ENCODE results near the gene DNAJC16. TPM values are rescaled to one million over a fixed set of nuclear protein-coding genes. Genes with fewer than 3 reads are reported as not detected.
"Not testable (repeated sequence)": the region's sequence is repeated elsewhere in the genome, so short reads cannot be mapped to it uniquely, and the experiment has no call there.

The DNAJC16 gene
- total RNA-seq, 2 experiments from 2014 or later = 12.2 to 12.8 TPM

DNA sequence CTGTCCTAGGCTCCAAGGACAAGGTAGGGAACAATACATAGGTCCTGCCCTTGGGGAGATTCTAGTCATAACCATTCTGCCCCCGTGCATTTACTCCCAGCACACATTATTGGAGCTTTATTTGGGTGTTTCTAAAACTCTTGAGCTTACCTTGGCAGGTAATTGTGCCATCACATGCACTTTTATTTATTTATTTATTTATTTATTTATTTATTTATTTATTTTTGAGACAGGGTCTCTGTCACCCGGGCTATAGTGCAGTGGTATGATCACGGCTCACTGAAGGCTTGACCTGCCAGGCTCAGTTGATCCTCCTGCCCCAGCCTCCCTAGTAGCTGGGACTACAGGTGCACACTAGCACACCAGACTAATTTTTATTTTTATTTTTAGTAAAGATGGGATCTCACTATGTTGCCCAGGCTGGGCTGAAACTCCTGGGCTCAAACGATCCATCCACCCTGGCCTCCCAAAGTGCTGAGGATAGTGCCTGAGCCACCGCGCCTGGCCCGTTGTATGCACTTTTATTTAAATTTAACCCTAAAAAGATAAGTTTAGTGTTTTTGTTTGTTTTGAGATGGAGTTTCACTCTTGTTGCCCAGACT lies 49.0 kb downstream of the DNAJC16 start:
- Mint-ChIP-seq H3K9me3 (no peaks in the 10 kb centered on the region), H3K27me3 (no peaks in the 10 kb centered on the region), H3K4me3 (no peak overlapping the region), H3K36me3 (peaks cover 33% of the 10 kb centered on the region), H3K4me1 (peaks cover 30% of the 10 kb centered on the region), H3K27ac (no peak overlapping the region)
- DNase-seq = no peak

DNA sequence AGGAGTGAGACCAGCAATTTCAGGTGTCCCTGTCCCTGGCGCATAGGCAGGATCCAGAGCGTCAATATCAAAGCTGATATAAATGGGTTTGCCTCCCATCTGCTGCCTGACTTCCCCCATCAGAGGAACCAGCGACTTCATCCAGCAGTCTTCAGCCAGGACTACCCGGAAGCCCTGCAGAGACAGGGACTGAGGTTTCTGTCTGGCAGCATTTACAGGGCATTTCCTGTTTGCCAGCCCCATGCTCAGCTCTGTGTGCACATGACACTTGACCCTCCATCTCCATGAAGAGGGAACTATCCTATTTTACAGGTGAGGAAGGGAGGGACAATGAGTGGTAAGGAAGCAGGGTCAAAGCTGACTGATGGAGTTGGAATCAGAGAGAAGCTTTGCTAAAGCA lies 51.0 kb downstream of the DNAJC16 start:
- Mint-ChIP-seq H3K36me3 (peaks cover 38% of the 10 kb centered on the region), H3K4me1 (peaks cover 36% of the 10 kb centered on the region), H3K27ac (peak overlapping the region; percentile 93), H3K27me3 (no peaks in the 10 kb centered on the region), H3K4me3 (peak overlapping the region; percentile 47), H3K9me3 (no peaks in the 10 kb centered on the region)
- no peak for DNase-seq

DNA sequence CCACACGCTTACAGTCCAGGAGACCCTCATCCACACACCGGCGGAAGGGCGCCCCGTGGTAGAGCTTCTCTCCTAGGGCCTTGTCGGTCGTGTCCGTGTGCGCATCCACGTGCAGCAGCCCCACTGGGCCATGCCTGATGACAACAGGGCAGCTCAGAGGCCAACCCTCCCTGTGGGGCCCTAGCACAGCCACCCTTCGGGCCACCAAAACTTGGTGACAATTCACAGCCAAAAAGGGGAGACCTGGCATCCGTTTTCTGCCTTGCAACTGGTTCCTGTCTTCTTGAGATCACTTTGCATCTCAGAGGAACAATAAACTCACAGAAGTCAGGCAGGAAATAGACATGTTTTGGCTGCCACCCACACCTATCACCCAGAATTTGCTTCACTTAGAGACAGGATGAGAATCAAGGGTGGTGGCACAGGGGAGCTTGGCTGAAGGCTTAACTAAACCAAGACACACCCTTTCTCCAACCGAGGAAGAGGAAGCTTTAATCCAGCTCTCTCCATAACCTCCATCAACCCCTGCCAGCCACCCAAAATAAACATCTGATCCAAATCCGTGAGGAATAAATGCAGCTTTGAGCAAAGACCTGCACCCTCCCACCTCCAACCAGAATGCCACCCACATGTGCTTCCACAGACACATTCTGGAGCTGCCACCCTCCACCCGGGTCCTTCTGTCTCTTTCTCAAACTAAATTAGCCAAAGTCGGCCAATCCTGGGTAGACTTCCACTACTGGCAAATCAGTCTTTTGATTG lies 52.5 kb downstream of the DNAJC16 start:
- Mint-ChIP-seq H3K9me3 (no peaks in the 10 kb centered on the region), H3K27me3 (no peaks in the 10 kb centered on the region), H3K36me3 (peaks cover 46% of the 10 kb centered on the region), H3K27ac (peak overlapping the region; percentile 93), H3K4me1 (peaks cover 46% of the 10 kb centered on the region), H3K4me3 (peak overlapping the region; percentile 50)
- peak; percentile 26 for DNase-seq

DNA sequence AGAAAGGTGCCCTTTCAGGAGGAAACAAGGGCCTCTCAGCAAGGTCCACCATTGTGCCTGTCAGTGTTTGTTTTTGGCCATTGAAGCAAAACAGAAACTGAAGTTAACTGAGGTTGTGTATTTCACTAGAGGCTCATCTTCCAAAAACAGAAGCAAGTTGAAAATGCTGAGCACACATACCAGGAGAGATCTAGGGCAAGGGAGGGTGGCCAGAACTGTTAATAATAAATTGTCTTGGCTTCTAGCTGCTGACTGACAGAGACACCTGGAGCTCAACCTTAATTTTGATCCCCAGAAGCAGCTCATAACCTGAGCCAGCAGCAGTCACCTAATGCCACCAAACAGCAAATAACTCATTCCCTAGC lies 53.0 kb downstream of the DNAJC16 start:
- peak overlapping the region; percentile 50 for H3K4me3 Mint-ChIP-seq
- no peaks in the 10 kb centered on the region for H3K27me3 Mint-ChIP-seq
- peaks cover 48% of the 10 kb centered on the region for H3K4me1 Mint-ChIP-seq
- H3K36me3 Mint-ChIP-seq = peaks cover 46% of the 10 kb centered on the region
- H3K9me3 Mint-ChIP-seq = no peaks in the 10 kb centered on the region
- peak overlapping the region; percentile 93 for H3K27ac Mint-ChIP-seq
- DNase-seq = no peak

DNA sequence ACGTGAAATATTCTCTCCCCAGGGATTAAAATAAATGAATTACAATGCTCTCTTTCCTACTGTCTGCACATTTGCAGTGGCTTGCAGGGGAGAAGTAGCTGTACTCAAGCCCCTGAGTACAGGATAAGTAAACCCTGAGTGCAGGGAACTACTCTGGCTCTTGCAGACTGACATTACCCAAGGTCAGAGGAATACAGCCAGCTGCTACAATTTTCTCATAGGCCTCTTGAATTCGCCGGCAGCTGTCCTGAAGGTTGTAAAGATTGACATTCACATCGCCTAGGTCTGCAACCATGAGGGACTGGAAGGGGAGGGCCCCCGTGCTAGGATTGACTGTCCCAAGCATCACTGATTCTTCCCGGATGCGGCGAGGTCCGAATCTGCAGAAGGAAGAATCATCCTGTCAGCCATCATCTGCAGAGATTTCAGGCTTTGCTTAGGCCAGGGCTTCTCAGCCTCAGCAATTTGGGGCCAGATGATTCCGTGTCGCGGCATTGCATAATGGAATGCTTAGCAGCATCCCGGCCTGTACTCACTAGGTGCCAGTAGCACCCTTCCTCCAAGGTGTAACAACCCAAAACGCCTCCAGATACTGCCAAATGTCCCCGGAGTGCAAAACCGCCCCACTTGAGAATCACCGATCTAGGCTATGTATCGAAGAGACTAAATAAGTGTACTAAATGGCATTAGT lies 56.5 kb downstream of the DNAJC16 start:
- Mint-ChIP-seq H3K4me3 (peak overlapping the region; percentile 86), H3K36me3 (peaks cover 53% of the 10 kb centered on the region), H3K4me1 (peaks cover 41% of the 10 kb centered on the region), H3K27ac (peak overlapping the region; percentile 91), H3K27me3 (no peaks in the 10 kb centered on the region), H3K9me3 (no peaks in the 10 kb centered on the region)
- DNase-seq = no peak

DNA sequence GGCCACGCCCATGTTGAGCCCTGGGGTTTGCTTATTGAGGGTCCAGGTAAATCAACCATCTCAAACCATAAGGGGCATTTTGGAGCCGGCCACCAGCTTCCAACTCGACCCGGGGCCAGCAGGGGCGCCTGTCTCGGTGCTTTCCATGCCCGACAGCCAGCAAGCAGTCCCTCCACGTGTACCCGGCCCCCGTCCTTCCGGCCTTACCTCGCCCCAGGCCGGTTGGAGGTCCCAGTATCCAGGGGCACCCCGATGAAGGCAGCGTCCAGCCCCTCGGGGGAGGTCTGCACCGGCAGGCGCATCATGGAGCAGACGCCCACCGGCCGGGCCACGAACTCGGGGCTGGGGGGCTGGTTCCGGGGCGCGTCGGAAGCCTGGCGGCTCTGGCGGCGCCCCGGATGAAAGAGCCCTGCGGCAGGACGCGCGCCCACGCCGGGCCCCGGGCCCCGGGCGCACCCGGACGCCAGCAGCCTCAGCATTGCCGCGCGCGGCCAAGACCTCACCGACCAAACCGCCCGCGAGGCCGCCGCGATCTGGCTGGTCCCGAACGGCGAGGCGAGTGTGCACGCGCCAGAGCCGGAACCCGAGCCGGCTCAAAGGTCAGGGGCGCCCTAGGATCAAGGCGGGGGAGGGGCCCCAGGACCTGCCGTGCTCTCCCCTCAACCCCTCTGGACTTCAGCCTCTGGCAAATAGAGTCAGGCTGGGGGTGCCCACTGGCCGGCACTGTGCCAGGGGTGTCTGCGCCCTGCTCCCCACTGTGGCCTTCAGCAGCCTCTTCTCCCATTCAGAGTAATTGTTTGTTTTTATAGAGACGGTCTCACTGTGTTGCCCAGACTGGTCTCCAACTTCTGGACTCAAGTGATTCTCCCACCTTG lies 58.1 kb downstream of the DNAJC16 start, which contains the start of gene AGMAT:
Gene AGMAT (minus strand): TSS at position 563 of the 875 bp plus-strand sequence. CDS start 84 bp downstream, at position 479.
- no peaks in the 10 kb centered on the region for H3K9me3 Mint-ChIP-seq
- peak; percentile 75 for DNase-seq
- peaks cover 25% of the 10 kb centered on the region for H3K4me1 Mint-ChIP-seq
- no peaks in the 10 kb centered on the region for H3K27me3 Mint-ChIP-seq
- H3K36me3 Mint-ChIP-seq = peaks cover 41% of the 10 kb centered on the region
- H3K27ac Mint-ChIP-seq = peak within 1 kb of the TSS; percentile 91
- H3K4me3 Mint-ChIP-seq = peak within 1 kb of the TSS; percentile 90

DNA sequence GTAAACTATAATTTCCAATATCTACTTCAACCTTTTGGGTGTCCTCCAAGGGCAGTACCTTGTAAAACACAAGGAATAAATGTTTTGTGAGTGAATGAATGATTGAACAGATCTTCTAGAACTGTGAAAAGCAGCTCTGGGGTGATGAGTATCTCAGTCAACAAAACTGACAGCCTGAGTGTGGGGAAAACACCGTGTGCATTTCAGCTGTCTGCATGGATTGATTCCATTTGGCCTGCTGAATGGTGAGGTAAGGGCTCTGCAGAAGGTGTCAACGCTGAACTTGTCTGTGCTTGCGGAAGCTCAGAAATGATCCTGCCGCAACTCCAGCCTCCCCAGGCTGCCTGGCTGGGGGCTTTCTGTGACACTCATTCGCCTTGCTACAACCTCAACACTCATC lies 65.6 kb downstream of the DNAJC16 start:
- Mint-ChIP-seq H3K27me3 (no peaks in the 10 kb centered on the region), H3K9me3 (no peaks in the 10 kb centered on the region)

DNA sequence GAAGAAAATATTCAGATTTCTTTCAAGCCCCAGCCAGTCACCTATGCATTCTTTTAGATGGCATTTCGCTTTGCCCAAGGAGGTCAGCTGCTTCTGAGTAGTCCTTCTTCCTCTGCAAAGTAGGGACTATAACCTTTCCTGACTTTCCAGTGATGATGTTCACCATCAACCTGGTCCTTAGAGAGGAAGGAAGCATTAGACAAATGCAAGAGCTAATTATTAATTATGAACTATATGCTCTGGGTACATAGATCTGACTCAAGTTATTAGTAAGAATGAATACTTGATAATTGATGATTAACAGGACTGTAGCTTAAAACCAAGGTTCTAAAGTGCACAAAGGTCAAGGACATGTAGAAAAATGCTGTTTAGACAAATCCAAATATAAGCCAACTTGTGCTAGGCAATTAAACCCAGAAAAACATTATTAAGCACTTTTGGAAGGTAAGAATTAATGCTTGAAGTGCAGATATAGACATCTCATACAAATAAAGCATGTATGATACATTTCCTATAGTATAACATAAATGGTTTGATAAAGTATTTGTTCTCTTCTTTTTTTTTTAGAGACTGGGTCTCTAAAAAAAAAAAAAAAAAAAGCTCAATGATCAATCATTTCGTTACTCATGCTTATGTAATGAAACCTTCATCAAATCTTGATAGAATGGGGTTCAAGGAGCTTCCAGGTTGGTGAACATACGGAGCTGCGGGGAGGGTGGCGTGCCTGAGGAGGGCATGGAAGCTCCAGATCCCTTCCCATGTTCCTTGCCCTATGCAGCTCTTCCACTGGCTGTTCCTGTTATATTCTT lies 69.4 kb downstream of the DNAJC16 start:
- H3K4me3 Mint-ChIP-seq = no peak overlapping the region
- H3K4me1 Mint-ChIP-seq = no peaks in the 10 kb centered on the region
- H3K36me3 Mint-ChIP-seq = no peaks in the 10 kb centered on the region
- no peaks in the 10 kb centered on the region for H3K9me3 Mint-ChIP-seq
- DNase-seq = no peak
- H3K27me3 Mint-ChIP-seq = no peaks in the 10 kb centered on the region
- H3K27ac Mint-ChIP-seq = no peak overlapping the region

More for the DNA sequence above, 65.6 kb downstream of the DNAJC16 start:
- H3K4me1 Mint-ChIP-seq = no peaks in the 10 kb centered on the region
- no peak for DNase-seq
- no peak overlapping the region for H3K4me3 Mint-ChIP-seq
- H3K27ac Mint-ChIP-seq = no peak overlapping the region
- H3K36me3 Mint-ChIP-seq = peaks cover 13% of the 10 kb centered on the region

DNA sequence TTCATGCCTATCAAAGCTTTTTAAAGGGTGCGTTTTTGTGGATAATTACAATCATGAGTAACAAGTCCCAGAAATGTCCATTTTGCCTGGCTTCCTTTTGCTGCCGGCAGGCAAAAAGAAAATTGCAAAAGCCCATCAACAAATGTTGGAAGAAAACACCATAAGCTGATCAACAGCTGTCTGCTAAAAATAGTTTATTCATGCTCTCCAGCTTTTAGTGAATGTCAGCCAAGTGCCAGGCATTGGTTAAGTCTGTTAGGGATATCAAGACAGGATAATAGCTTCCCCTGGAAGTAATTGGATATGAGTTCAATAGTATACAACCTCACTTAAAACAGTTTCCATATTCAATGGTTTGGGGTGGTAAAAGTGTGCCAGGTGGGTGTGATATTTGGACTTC lies 71.8 kb downstream of the DNAJC16 start:
- Mint-ChIP-seq H3K4me1 (peaks cover 4% of the 10 kb centered on the region), H3K27ac (no peak overlapping the region), H3K27me3 (no peaks in the 10 kb centered on the region), H3K36me3 (no peaks in the 10 kb centered on the region), H3K9me3 (no peaks in the 10 kb centered on the region), H3K4me3 (no peak overlapping the region)
- DNase-seq = no peak

DNA sequence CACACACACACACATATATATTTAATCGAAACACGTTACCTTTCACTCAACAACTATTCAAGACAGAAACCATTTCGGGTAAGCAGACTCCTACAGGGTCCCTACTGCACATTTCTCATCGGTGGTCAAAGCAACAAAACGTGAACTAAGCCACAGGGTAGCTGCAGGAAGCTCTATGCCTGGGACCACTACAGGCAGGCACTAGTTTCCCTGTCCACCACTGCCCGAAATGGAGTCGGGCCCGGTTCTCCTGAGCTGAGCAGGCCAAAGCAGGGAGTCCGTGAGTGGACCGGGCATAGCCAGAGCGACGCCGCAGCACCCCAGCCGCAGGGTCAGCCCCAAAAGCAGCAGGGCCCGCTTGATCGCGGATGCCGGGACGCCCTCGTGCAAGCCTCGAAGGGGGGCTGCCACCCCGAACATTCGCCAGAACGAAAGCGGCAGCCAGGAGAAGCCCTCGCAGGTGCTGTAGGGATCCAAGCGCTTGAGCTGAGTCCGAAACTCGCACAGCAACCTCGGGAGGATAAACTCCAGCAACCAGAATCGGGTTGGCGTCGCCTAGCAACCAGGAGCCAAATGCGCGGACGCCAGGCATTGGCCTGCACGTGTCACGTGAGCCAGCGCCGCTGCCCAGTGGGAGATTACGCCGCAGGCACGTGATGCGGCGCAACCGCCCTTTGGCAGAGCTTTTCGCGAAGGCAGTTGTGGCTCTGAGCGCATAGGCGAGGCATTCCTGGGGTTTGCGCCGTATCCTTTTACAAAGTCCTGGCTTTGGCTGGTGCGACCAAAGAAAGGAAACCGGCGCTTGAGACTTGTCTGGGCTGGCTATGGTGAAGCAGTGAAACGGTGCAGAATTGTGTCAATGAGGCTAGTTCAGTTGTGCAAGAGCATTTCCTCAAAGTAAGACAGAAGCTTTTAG lies 76.7 kb downstream of the DNAJC16 start:
- H3K4me1 Mint-ChIP-seq = peaks cover 10% of the 10 kb centered on the region
- no peaks in the 10 kb centered on the region for H3K27me3 Mint-ChIP-seq
- H3K27ac Mint-ChIP-seq = no peak overlapping the region

DNA sequence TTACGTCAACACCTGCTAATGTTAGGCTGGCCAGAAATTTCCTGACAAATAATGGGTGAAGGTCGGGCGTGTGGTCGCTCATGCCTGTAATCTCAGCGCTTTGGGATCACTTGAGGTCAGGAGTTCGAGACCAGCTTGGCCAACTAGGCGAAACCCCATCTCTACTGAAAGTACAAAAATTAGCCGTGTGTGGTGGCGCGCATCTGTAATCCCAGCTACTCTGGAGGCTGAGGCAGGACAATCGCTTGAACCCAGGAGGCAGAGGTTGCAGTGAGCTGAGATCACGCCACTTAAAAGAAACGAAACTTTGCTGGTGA lies 77.3 kb downstream of the DNAJC16 start:
- not testable (repeated sequence) for DNase-seq, H3K27me3 Mint-ChIP-seq, H3K9me3 Mint-ChIP-seq, H3K27ac Mint-ChIP-seq, H3K36me3 Mint-ChIP-seq, H3K4me1 Mint-ChIP-seq
- peak overlapping the region; percentile 67 for H3K4me3 Mint-ChIP-seq

More for the DNA sequence above, 76.7 kb downstream of the DNAJC16 start:
- DNase-seq = peak; percentile 94
- Mint-ChIP-seq H3K36me3 (peaks cover 8% of the 10 kb centered on the region), H3K9me3 (peaks cover 3% of the 10 kb centered on the region), H3K4me3 (peak overlapping the region; percentile 67)

DNA sequence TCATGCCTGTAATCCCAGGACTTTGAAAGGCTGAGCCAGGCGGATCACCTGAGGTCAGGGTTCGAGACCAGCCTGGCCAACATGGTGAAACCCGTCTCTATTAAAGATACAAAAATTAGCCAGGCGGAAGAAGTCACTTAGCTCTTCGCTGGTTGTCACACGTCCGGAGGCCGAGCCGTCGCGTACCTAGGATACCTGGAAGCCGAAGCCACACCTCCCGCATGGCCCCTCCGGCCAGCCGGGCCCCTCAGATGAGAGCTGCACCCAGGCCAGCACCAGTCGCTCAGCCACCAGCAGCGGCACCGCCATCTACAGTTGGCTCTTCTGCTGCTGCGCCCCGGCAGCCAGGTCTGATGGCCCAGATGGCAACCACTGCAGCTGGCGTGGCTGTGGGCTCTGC lies 77.8 kb downstream of the DNAJC16 start:
- not testable (repeated sequence) for H3K27ac Mint-ChIP-seq, H3K4me1 Mint-ChIP-seq, H3K4me3 Mint-ChIP-seq, DNase-seq, H3K36me3 Mint-ChIP-seq, H3K9me3 Mint-ChIP-seq, H3K27me3 Mint-ChIP-seq

Measured in activated naive CD8-positive, alpha-beta T cell treated with anti-CD3 and anti-CD28 coated beads for 36 hours (primary cell).